Body of pancreas (tissue), 4 donors: ENCODE results near the gene GALT. TPM values are rescaled to one million over a fixed set of nuclear protein-coding genes. Genes with fewer than 3 reads are reported as not detected.

Experiments used
- ATAC-seq: fragments of 150-250 bp; one replicate; pipeline ENCODE4 v1.9.1; 2016
- DNase-seq, 4 donors: peaks; one replicate each; pipeline ENCODE4 v3.0.0-alpha.2; 2019
- H3K27ac ChIP-seq, 4 donors: fragments of 200-600 bp; sonication (generic); 1 replicate in 3 of 4; 2 replicates in 1 of 4; pipeline versions ENCODE4 v1.5.1 to v1.6.1; 2016 to 2019; ENCODE audit warnings: mild to moderate bottlenecking in 1 of 4, mixed read lengths in 1 of 4, moderate library complexity in 1 of 4
- H3K27me3 ChIP-seq, 2 donors: fragments of 200-600 bp; sonication (generic); one replicate each; pipeline ENCODE4 v1.6.0; 2016; ENCODE audit warnings: mild to moderate bottlenecking in 1 of 2
- H3K36me3 ChIP-seq, 2 donors: fragments of 200-600 bp; sonication (generic); replicated peaks in 1 of 2; 2 replicates each; pipeline ENCODE4 v1.5.1; 2016; ENCODE audit warnings: low read depth in 2 of 2; ENCODE audit not compliant: insufficient read depth in 1 of 2
- H3K4me1 ChIP-seq: fragments of 200-600 bp; sonication (generic); one replicate; pipeline ENCODE4 v1.6.0; 2016
- H3K4me3 ChIP-seq, 2 donors: fragments of 200-600 bp; sonication (generic); 1 replicate in 1 of 2; 2 replicates in 1 of 2; pipeline ENCODE4 v1.5.1; 2016 to 2019
- H3K9me3 ChIP-seq, 3 donors: fragments of 200-600 bp; sonication (generic); 1 replicate in 2 of 3; 2 replicates in 1 of 3; pipeline ENCODE4 v1.5.1; 2016
- POLR2A ChIP-seq, 3 donors: fragments of 450-650 bp; IDR thresholded peaks; one replicate each; pipeline ENCODE4 v1.6.1; 2016; ENCODE audit warnings: antibody characterized with exemption in 3 of 3, mild to moderate bottlenecking in 2 of 3
- WGBS, 2 donors: methylation state at CpG; one replicate each; pipeline ENCODE4 v1.1.5; 2017; 5-methylcytosine and 5-hydroxymethylcytosine counted together
- intact Hi-C: fragments of 100-400 bp; cut with DNase I; formaldehyde crosslinking; loops from one replicate; pipeline ENCODE4 v1.15.1; 2023
- total RNA-seq, 2 donors: library from RNA; depleted of rRNA; stranded (reverse); fragments of >200 nt; gene quantifications; one replicate each; pipeline ENCODE4 v1.1.0, GENCODE V29; 2016
- TF ChIP-seq, protein P1 (sequence below), 7 experiments: fragments of 450-650 bp in 4 of 7; fragments of 200-600 bp in 3 of 7; sonication (generic) in 3 of 7; IDR thresholded peaks; one replicate each; pipeline ENCODE4 v1.5.1; 2016 to 2019; ENCODE audit warnings: antibody characterized with exemption in 7 of 7

Gene GALT
- total RNA-seq, 2 donors from 2014 or later: 31.6 to 33.2 TPM

DNA sequence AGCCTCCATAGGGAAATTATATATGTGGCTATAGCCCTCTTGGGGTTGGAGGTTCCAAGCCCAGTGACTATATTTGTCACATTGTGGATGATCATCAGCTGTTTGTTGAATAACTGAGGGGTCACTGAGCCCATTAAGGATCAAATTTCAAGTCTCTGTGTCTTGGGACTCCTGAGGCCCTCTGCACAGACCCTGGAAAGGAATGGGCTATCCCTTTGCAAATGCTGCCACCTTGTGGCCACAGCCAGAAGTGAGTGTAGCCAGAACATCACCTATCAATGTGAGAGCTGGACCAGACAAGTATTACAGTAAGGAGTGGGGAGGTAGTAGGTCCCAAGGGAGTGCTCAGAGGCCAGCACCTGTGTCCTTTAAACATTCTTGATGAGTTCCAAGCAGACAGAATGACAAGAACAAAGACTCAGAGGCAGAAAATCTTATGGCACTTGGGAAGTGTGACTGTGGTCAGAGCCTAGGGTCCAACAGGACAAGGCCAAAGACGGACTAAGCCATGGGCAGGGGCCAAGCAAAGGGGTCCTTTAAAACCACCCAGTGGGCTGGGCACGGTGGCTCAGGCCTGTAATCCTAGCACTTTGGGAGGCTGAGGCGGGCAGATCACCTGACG, 42.8 kb upstream of the GALT start:
- Histone ChIP-seq H3K4me1 (no peaks in the 10 kb centered on the region), H3K36me3 (no peaks in the 10 kb centered on the region), H3K27me3 (no peaks in the 10 kb centered on the region), H3K9me3 (no peaks in the 10 kb centered on the region), H3K27ac (no peak overlapping the region), H3K4me3 (no peak overlapping the region)
- DNase-seq (peak; percentile 80 to 90 (median 83)), ATAC-seq (peak; percentile 90)
- intact Hi-C loops: no loop called here
- no peak for TF ChIP-seq POLR2A (IDR thresholded peaks at IDR 0.05)
- TF ChIP-seq, protein P1, sequence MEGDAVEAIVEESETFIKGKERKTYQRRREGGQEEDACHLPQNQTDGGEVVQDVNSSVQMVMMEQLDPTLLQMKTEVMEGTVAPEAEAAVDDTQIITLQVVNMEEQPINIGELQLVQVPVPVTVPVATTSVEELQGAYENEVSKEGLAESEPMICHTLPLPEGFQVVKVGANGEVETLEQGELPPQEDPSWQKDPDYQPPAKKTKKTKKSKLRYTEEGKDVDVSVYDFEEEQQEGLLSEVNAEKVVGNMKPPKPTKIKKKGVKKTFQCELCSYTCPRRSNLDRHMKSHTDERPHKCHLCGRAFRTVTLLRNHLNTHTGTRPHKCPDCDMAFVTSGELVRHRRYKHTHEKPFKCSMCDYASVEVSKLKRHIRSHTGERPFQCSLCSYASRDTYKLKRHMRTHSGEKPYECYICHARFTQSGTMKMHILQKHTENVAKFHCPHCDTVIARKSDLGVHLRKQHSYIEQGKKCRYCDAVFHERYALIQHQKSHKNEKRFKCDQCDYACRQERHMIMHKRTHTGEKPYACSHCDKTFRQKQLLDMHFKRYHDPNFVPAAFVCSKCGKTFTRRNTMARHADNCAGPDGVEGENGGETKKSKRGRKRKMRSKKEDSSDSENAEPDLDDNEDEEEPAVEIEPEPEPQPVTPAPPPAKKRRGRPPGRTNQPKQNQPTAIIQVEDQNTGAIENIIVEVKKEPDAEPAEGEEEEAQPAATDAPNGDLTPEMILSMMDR (IDR thresholded peaks at IDR 0.05): peak; percentile 54 to 88 (median 83)
- WGBS, 2 donors: 54 to 55% methylated on average over 4 of the region's 4 CpGs

GRCh38 chr9:34606190-34606589, 40.3 kb upstream of the GALT start:
- no peak for TF ChIP-seq POLR2A (IDR thresholded peaks at IDR 0.05)
- TF ChIP-seq, protein P1 (IDR thresholded peaks at IDR 0.05): no peak
- no peaks in the 10 kb centered on the region for H3K27me3 ChIP-seq
- peaks cover 9% of the 10 kb centered on the region for H3K4me1 ChIP-seq
- ATAC-seq (no peak), DNase-seq (no peak)
- no peak overlapping the region for H3K27ac ChIP-seq
- no peak overlapping the region for H3K4me3 ChIP-seq
- H3K9me3 ChIP-seq: no peaks in the 10 kb centered on the region
- intact Hi-C loops: no loop called here
- H3K36me3 ChIP-seq: no peaks in the 10 kb centered on the region

- no peak for ATAC-seq
- Histone ChIP-seq H3K4me3 (no peak overlapping the region), H3K27ac (no peak overlapping the region), H3K4me1 (peaks cover 13% of the 10 kb centered on the region), H3K27me3 (no peaks in the 10 kb centered on the region), H3K36me3 (no peaks in the 10 kb centered on the region), H3K9me3 (no peaks in the 10 kb centered on the region)
- intact Hi-C loops: no loop called here
- no peak for DNase-seq
- TF ChIP-seq POLR2A (IDR thresholded peaks at IDR 0.05): no peak
- TF ChIP-seq, protein P1 (IDR thresholded peaks at IDR 0.05): no peak
- 73 to 76% methylated on average over 3 of the region's 3 CpGs for WGBS, 2 donors
These were observed 39.6 kb upstream of the GALT start for GRCh38 chr9:34606905-34607304.

DNA sequence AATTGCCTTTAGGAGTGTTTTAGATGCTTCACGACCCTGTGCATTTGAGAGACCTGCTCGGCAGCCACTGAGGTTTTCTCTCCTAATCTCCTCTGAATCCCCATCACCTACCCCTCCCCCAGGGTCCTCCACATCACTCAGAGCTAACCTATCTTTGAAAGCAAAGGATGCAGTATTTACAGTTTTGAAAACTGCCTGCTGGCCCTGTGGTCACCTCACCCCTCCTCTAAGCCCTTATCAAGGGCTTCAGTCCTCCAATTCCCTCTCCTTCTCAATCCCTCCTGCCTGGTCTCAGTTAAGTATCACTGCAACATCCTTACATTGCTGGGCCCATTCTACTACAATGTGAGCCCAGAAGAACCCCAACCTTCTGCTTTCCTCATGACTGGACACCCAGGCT, 39.1 kb upstream of the GALT start:
- intact Hi-C loops: no loop called here

More for the DNA sequence above, 39.1 kb upstream of the GALT start:
- DNase-seq (no peak), ATAC-seq (no peak)
- 41 to 48% methylated on average over 2 of the region's 2 CpGs for WGBS, 2 donors
- H3K4me3 ChIP-seq: no peak overlapping the region
- H3K27ac ChIP-seq: no peak overlapping the region
- H3K4me1 ChIP-seq: peaks cover 15% of the 10 kb centered on the region
- H3K27me3 ChIP-seq: no peaks in the 10 kb centered on the region
- no peaks in the 10 kb centered on the region for H3K9me3 ChIP-seq
- H3K36me3 ChIP-seq: no peaks in the 10 kb centered on the region
- no peak for TF ChIP-seq POLR2A (IDR thresholded peaks at IDR 0.05)
- TF ChIP-seq, protein P1 (IDR thresholded peaks at IDR 0.05): no peak
